GM19035 (cell line): Measurements from ENCODE around the gene HSD17B14.
"Not testable (repeated sequence)": the region's sequence is repeated elsewhere in the genome, so short reads cannot be mapped to it uniquely, and the experiment has no call there.

Experiments
- ATAC-seq: cut with Tn5 transposase; IDR thresholded peaks from one replicate; pipeline ENCODE4 v1.9.1; 2021; ENCODE audit not compliant: unreplicated experiment

The HSD17B14 gene

GRCh38 chr19:48799358-48800300 is 36.7 kb downstream of the HSD17B14 start:
- no peak for ATAC-seq

DNA sequence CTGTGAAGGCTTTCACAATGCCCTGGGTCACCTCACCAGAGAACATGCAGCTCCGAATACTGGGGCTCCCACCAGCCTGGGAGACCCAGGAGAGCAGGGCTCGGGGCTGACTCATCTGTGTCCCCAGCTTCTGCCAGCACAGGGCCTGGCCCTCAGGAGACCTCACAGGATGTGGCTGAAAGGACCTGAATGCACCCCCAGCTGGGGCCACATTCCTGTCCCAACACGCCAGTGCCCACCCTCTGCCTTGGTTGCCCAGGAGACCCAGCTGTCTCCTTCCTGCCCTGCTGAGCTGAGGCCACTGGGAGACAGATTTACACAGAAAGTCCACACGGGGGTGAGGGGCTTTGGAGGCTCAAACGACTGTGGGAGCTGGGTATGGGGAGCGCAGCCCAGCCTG is 37.4 kb downstream of the HSD17B14 start:
- no peak for ATAC-seq

GRCh38 chr19:48797103-48797502 is 39.2 kb downstream of the HSD17B14 start:
- no peak for ATAC-seq

DNA sequence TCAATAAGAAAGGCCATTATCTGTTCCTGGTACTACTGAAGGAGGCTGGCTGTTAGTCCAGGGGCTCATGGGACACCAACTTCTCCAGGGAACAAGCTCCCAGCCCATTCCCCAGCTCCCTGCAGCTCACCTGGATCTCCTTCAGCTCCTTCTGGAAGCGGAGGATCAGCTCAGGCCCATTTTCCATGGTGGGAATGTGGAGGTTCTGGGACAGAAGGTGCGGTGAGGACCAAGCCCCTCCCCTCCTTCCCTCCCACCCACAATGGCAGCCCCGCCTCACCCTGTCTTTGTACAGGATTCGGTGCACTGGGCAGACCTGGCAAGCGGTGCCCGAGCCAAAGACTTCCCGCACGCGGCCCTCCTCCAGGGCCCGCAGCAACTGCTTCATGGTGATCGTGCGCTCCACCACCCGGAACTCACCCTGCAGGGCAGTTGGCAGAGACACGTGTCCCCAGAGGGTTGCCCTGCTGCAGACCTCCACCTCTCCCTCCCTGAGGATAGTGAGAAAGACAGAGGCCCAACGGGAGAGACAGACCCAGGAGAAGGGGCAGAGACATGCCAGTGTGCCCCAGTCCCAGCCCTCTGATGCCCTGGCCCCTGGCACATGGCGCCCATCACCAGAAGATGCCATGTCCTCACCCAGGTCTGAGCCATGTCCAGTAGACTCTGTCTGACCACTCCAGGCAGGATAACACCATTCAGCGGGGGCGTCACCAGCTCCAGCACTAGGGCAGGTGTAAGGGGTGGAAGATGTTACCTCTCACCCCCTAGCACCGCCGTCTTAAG is 39.8 kb downstream of the HSD17B14 start:
- no peak for ATAC-seq

- no peak for ATAC-seq
These were observed 40.6 kb downstream of the HSD17B14 start for GRCh38 chr19:48795685-48796070.

- peak; percentile 73 for ATAC-seq
These were observed 41.1 kb downstream of the HSD17B14 start for GRCh38 chr19:48795055-48795684.

DNA sequence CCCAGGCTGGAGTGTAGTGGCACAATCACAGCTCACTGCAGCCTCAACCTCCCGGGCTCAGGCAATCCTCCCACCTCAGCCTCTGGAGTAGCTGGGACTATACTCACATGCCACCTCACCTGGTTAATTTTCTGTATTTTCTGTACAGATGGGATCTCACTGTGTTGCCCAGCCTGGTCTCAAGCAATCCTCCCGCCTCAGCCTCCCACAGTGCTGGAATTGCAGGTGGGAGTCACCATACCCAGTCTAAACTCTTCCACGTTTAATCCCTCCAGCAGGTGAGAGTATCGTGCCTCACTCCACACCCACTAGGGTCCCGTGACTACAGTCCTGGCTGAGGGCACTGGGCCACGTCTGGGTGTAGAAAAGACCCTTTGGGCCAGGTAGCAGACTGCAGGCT is 42.0 kb downstream of the HSD17B14 start:
- ATAC-seq = no peak

- ATAC-seq = no peak
These were observed 43.0 kb downstream of the HSD17B14 start for GRCh38 chr19:48793271-48793670.

DNA sequence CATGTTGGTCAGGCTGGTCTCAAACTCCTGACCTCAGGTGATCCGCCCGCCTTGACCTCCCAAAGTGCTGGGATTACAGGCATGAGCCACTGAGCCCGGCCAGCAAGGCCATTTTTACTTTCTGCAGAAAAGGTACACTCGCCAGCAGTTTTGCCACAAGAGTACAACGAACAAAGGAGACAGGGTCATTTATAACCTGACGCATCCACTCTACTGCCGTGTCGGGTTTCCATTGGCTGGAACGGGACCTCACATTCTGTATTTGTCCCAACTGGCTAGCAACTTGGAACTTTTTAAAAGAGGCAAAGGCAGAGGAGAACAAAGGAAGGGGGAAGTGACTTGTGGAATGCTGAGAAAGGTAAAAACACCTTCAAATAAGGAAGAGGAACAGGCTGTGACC is 49.0 kb downstream of the HSD17B14 start:
- not testable (repeated sequence) for ATAC-seq

DNA sequence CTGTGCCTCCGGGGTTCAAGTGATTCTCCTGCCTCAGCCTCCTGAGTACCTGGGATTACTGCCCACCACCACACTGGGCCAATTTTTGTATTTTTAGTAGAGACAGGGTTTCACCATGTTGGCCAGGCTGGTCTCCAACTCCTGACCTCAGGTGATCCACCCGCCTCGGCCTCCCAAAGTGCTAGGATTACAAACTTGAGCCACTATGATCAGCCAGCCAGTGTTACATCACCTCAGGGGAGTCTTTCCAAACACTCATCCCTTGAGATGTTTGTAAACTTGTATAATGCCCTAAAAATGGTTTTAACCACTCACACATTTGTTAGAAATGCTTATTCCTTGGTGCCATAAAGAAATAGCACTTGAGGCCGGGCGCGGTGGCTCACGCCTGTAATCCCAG is 49.9 kb downstream of the HSD17B14 start:
- not testable (repeated sequence) for ATAC-seq

DNA sequence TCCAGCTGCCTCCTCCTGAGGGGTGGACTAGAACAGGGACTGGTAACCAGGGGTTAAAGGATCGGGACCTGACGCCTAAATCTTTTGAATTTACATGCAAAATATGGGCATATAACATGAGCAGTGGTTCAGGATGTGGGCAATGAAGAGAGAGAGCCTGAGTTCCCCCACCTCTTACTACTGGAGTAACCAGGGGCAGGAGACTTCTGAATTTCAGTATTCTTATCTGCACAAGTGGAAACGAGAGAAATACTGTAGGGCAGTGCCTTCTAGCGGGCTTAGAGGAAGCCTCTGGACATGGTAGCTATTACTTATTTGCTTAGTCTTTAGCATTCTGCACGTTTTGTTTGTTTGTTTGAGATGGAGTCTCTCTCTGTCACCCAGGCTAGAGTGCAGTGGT is 51.8 kb downstream of the HSD17B14 start:
- ATAC-seq = no peak

- no peak for ATAC-seq
These were observed 55.5 kb downstream of the HSD17B14 start for GRCh38 chr19:48780631-48781391.

DNA sequence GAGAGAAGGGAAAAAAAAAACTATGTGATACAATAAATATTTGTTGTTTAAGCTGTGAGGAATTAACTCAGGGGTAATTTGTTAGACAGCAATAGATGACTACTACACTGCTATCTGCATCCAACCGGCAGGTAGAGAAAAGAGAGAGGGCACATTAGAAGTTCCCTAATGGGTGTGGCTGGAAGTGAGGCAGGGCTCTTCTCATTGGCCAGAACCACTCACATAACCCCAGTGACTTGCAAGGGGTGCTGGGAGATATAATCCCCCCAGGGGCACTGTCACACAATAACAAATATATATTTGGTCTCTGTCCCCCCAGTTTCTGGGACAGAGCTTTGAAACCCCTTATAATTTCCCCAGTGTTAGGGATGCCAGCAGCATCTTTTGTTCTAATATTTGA is 56.7 kb downstream of the HSD17B14 start:
- no peak for ATAC-seq

DNA sequence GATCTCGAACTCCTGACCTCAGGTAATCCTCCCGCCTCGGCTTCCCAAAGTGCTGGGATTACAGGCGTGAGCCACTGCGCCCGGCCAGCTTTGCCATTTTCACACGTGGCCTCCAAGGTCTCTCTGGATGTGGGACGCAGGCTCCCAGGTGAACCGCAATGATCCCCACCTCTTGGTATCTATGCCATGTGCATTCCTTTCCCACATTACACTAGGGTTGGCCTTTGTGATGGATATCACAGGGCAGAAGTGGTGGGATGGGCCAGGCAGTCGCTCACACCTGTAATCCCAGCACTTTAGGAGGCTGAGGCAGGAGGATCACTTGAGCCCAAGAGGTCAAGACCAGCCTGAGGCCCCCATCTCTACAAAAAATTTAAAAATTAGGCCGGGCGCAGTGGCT is 58.6 kb downstream of the HSD17B14 start:
- ATAC-seq = no peak

- no peak for ATAC-seq
These were observed 59.2 kb downstream of the HSD17B14 start for GRCh38 chr19:48777139-48777538.

GRCh38 chr19:48772503-48772953 is 63.8 kb downstream of the HSD17B14 start:
- ATAC-seq = no peak

DNA sequence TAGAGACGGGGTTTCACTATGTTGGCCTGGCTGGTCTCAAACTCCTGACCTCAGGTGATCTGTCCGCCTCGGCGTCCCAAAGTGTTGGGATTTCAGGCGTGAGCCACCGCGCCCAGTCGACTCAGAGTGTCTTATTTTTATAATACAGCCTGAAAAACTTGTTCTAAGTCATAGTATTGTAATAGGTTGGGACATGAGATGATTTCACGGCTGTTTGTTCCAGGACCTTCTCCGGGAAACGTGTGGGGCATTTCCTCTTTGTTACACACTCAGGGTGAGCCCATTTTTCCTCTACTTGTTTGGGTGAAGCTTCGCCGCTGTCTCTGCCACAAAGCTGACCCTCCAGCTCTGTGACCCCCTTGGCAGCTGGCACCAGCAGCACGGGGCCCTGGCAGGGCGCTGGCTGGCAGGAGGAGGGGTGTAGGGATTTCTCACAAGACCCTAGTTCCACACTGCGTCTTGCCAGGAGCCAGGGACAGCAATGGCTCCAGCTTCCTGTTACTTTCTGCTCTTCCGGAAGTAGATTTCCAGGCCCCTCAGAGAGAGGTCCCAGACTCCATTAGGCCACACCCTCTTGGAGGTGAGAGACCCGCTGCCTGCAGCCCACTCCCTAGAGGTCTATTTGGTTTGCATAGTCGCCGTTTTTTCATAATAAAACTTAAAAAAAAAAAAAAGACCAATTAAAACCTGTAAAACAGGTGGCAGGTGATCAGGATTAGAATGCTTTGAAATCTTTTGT is 65.4 kb downstream of the HSD17B14 start:
- no peak for ATAC-seq

- ATAC-seq = no peak
These were observed 66.0 kb downstream of the HSD17B14 start for GRCh38 chr19:48770266-48770665.

DNA sequence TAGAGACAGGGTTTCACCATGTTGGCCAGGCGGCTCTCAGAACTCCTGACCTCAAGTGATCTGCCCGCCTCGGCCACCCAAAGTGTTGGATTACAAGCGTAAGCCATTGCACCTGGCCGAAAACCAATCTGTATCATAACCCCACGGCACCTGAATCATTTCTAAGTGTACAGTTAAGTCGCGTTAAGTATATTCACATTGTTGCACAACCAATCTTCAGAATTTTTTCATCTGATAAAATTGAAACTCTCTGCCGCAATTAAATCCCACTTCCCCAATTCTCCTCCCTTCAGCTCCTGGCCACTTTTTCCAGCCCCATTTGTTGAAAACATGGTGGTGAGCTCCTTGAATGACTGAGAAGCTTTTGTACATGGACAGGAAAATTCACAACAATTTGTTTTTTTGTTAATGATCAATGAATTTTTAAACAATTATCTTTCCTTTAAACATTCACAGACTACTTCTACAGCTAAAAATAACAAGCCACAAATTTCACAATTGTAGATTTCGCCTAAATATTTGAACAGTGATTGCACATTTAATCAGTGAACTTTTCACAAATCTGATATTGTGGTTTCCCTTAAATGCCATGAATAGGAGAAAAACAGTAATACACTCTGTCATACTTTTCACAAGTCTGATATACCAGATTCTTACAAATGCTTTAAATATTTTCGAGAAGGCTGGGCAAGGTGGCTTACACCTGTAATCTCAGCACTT is 67.1 kb downstream of the HSD17B14 start:
- ATAC-seq = no peak
